GM19023 (cell line): ENCODE measurements around the gene OLIG1.

Experiments used
- ATAC-seq: cut with Tn5 transposase; IDR thresholded peaks from one replicate; pipeline ENCODE4 v1.9.1; 2021; ENCODE audit warnings: mild to moderate bottlenecking, moderate library complexity; ENCODE audit not compliant: unreplicated experiment

OLIG1 gene

DNA sequence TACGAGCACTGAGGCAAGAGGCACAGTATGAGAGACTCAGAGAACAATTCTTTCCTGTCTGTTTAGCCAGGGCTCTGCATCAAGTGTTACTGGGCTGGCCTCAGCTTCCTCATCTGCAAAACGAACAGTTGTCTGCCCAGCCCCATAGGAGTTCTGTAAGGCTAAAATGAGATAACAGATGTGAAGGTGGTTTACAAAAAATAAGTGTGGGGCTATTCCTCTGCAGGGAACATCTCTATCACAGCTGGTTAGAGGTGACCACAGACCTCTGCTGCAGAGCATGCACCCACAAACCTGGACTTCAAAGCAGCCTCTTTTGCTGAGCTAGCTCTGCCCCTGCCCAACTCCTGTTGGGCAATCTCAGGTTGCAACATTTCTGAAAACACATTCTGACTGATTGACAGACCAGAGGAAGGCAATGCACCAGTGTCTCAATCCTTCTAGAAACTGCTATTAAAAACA lies 10.5 kb upstream of the OLIG1 start:
- no peak for ATAC-seq

DNA sequence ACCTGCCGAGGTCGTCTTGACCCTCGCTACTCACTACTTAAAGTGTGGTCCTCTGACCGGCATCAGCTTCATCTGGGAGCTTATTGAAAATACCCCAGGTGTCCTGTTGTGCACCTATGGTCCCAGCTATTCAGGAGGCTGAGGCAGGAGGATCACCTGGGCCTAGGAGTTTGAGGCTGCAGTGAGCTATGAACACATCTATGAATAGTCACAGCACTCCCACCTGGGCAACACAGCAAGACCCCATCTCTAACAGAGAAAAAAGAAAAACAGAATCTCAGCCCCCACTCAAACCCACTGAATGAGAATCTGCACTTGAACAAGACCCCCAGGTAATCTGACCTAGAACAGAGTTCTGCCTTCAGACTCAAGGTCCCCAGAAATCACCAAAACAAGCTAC lies 8.7 kb upstream of the OLIG1 start:
- no peak for ATAC-seq

DNA sequence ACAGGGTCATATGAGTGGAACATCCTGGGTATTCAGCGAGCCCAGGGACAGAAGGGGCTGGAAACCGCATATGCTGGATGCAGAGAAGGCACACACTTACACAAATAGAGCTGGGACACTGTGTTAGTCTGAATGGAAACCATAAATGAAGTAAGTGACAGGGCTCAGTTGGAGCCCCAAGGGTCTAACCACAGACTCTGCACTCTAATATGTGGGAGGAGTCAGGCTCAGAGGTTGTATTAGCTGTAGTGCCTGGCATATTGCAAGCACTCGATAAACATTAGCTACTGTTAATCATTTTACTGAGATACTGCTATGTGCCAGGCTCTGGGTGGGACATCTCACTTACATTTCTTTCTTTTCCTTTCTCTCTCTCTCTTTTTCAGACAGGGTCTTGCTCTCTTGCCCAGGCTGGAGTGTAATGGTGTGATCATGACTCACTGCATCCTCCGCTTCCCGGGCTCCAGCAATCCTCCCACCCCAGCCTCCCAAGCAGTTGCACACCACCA lies 6.5 kb upstream of the OLIG1 start:
- ATAC-seq = no peak

DNA sequence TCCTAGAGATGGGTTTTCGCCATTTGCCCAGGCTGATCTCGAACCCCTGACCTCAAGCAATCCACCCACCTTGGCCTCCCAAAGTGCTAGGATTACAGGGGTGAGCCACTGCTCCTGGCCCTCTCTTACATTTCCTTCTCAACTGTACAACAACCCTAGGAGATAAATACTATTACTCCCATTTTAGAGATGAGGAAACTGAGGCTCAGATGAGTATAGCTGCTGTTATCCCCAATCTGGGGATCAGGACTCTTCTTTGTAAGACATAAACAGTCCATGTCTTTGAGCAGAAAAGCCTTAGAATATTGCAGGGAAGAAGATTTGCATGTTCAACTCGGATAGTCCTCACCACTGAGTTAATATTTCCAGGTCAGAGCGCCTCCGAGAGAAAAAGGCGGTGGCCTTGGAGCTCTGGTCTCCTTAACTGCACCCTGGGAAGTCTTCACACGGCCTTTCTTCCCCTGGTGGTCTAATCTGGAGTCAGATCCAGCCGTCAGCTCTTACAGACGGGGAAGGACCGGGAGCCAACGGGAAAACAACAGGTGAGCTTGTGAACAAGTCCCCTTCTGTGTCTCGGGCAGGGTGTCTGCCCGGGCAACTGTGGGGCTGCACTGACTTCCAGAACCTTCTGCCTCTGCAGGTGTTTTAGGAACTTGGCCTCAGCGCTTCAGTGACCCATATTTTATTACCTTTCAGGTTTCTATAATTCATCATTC lies 5.9 kb upstream of the OLIG1 start:
- ATAC-seq = no peak

DNA sequence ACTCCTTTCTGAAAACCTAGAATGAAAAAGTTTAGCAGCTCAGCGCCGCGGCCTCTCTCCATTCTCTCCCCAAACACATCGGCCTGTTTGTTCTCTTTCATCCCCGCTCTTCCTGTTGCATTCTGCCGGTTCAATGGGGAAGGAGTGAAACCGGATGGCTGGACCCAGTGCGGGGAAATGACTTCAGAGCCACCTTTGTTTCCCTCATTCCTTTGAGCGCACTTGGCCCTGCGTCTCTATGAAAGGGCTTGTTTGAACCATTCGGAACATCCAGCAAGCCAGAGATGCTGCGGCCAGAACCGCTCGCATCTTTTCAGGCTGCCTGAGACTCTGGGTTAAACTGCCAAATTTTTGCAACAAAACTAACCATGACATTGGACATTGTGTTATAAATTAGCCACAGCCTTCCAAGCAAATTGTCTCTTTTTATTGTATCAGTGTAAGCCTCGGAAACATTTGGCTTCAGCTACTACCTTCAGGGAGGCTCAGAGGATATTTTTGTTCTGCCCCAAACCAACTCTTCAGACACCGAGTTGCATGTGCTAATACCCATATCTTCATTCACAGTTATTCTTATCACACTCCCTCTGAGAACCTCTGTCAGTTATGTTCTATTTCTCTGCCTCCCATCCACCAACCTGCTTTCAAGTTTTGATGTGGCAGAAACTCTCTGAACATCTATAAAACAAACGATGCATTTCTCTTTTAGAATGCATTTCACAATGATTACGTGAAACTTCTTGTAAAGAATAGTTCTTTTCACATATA lies 5.1 kb upstream of the OLIG1 start:
- ATAC-seq = no peak

DNA sequence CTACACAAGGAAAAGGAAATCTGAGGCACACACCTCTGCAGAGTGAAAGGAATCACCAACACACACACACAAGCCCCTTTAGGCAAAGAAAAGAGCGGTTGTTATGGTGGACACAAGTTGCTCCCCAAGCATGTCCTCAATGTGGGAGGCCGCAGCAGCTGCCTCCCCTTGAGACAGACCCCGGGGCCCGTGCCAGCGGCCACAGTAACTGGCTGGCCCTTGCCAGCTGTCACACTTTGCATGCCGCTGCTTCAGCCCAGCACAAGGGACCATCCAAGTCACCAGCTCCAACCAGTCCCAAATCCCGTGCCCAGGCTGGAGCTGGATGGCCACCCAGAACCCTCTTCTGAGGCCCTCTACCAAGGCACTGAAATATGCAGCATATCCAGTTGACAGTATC lies 2.9 kb upstream of the OLIG1 start:
- ATAC-seq = no peak

DNA sequence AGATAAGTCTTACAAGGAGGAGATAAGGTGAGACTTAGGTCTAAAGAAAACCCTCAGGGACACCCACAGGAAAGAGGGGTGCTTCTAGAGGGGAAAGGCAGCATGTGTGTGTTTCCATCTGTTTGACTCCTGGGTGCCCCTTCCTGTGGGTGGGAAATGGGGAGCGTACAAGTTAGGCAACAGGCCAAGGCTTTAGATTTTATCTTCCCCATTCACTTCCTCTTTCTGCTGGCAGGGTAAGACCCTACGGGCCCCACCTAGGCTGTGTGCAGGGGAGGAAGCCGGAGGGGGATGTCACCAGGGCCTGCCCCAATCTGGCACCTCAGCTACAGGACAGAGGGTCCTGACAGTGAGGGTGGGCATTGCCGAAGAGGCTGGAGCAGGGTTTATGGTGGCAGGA lies 2.5 kb upstream of the OLIG1 start:
- ATAC-seq = no peak

DNA sequence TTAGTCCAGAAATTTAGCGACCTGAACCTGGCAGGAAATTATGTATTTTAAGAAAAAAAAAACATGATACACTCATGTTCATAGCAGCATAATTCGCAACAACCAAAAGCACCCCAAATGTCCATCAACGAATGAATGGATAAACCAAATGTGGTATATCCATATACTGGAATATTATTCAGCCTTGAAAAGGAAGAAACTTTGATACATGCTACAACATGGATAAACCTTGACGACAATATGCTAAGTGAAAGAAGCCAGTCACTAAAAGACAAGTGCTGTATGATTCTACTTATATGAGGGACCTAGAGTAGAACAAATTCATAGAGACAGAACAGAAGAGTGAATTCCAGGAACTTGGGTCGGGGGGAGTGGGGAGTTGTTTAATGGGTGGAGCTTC lies 698 bp upstream of the OLIG1 start:
- ATAC-seq = no peak

DNA sequence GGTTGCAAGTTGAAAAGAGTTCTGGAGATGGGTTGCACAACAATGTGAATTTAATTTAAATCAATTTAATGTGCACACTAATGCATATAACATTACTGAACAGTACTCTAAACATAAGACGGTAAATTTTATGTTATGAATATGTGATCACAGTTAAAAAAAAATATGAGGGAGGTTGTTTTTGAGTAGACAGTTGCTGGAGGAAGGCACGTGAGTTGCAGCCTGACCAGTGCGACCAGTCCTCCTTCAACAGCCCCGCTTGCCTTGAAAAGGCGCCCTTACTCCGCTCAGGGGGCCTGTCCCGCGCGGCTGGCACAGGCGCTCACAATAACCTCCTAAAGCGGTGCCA lies 322 bp upstream of the OLIG1 start:
- no peak for ATAC-seq

DNA sequence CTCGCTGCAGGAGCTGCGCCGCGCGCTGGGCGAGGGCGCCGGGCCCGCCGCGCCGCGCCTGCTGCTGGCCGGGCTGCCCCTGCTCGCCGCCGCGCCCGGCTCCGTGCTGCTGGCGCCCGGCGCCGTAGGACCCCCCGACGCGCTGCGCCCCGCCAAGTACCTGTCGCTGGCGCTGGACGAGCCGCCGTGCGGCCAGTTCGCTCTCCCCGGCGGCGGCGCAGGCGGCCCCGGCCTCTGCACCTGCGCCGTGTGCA lies 730 bp downstream of the OLIG1 start:
- ATAC-seq = no peak

DNA sequence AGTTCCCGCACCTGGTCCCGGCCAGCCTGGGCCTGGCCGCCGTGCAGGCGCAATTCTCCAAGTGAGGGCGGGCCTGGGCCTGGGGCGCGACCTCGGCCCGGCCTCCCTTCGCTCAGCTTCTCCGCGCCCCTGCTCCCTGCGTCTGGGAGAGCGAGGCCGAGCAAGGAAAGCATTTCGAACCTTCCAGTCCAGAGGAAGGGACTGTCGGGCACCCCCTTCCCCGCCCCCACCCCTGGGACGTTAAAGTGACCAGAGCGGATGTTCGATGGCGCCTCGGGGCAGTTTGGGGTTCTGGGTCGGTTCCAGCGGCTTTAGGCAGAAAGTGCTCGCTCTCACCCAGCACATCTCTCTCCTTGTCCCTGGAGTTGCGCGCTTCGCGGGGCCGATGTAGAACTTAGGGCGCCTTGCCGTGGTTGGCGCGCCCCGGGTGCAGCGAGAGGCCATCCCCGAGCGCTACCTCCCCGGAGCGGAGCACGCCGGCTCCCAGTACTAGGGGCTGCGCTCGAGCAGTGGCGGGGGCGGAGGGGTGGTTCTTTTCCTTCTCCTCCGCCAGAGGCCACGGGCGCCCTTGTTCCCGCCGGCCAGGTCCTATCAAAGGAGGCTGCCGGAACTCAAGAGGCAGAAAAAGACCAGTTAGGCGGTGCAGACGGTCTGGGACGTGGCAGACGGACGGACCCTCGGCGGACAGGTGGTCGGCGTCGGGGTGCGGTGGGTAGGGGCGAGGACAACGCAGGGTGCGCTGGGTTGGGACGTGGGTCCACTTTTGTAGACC lies 1.2 kb downstream of the OLIG1 start:
- no peak for ATAC-seq

DNA sequence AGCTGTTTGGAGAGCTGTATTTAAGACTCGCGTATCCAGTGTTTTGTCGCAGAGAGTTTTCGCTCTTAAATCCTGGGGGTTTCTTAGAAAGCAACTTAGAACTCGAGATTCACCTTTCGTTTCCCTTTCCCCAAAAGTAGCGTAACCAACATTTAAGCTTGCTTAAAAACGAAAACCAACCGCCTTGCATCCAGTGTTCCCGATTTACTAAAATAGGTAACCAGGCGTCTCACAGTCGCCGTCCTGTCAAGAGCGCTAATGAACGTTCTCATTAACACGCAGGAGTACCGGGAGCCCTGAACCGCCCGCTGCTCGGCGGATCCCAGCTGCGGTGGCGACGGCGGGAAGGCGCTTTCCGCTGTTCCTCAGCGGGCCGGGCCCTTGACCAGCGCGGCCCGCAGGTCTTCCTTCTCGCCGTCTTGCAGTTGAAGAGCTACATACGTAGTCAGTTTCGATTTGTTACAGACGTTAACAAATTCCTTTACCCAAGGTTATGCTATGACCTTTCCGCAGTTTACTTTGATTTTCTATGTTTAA lies 1.9 kb downstream of the OLIG1 start:
- no peak for ATAC-seq

DNA sequence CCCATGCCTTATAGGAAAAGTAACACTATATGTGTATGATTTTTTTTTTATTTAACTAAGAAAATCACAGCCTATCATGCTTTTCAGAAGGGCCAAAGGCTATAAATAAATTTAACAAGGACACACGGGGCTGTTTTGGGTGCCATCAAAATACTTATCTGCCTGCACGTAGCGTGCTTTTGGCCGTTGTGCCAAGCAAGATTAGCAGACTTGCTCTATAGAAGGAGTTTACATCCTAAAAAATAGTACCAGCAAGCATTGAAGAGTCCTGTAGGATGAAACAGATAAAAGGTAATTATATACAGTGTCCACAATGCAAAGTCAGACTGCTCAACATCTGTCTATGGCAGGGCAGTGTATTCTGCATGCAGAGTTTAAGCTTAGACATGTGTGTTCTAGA lies 3.7 kb downstream of the OLIG1 start:
- no peak for ATAC-seq

DNA sequence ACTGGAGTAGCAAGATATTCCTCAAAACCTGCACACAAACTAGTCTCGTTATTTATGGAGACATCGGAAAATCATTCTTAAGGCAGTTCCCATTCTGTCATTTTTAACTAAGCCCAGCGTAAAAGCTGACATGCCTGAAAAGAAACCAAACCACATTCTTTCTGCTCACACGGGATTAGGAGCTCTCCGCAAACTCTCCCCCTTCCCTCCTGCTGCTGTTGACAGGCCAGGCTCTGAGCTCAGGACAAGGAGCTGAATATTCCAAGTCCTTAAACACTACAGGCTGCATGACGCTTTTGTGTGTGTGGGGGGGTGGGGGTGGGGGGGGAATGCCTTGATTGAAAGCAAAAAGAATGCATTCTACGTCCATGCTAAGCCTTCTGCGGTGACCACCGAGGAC lies 5.2 kb downstream of the OLIG1 start:
- no peak for ATAC-seq

DNA sequence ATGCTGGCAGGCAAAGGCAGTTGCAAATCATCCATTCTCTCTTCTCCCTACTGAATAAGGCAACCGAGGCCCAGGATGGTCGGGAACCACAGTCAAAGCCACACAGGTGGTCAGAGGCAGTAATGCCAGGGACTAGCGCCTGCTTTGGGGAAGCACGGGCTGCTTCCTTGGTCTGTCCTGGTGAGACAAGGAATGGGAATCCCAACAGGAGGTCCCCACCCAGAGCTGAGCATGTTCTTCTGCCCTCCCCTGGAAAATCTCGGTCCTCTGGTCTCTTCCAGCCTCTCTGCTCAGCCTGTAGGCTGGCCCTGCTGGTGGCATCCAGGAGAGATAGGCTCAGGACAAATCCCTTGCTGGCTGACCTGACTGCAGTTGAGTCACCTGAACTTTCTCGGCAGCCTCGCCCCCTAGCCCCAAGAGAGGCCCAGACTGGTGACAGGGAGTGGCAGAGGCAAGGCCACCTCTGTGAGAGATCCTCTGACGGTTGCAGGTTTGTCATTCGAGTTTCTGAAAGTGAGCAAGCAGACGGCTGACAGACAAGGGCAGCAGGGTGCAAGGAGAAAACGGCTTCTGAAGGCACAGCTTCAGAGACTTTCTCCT lies 5.8 kb downstream of the OLIG1 start:
- no peak for ATAC-seq

DNA sequence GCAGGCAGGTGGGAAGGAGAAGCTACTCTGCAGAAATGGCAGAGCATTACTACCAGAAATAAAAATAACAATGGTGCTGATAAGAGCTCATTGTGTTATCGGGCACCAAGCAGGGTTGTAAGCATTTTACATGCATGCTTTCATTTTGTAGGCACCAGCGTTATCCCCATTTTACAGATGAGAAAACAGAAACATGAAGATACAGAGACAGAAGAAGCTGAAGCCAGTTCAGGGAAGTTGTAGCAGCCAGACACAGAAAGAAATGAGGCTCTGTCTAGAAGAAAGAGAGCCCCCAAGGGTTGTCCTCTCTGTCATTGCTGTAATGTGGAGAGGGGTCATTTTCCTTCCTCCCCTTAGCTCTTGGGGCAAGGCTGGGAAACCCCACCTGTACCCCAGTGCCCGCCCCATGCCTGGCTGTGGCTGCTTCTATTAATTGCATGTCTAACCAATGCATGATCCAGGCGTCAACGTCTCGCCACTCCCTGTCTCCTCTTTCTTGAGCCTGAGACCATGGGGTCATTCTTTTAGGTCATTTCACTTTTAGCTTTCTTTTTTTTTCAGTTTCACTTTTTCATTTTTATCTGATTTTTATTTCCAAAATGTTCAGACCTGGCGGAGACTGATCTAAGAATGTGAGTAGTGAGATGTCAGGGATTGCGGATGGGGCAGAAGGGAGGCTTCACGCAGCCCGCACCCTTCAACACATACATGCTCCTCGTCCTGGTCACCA lies 6.8 kb downstream of the OLIG1 start:
- ATAC-seq = no peak

DNA sequence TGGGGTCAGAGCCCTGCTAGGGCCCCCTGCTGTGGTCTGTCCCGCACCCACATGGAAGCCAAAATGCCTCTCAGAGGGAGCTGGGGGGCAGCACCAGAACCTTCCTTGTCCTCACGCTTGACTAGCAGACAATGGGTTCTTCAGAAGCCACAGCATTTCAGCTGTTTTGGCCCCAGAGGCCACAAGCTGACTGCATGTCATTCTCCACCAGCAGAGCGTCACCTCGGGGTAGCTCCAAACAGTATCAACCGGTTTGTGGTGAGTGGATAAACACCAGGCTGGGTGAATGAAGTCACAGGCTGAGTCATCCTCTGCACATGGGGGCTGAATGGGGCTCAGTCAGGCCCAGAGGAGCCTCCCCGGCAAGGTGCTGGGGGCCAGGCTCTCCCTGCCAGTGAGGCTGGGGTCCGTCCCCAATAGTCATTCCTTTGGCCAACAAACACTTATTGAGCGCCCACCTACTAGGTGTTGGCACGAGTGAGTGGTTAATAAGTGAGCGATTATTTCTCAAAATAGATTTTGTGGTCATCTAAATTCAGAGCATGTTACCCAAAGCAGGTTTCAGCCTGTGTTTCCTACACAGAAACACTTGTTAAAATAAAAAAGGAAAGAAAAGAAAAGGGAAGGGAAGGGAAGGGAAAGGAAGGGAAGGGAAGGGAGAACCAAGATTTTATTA lies 9.1 kb downstream of the OLIG1 start:
- ATAC-seq = peak; percentile 96

DNA sequence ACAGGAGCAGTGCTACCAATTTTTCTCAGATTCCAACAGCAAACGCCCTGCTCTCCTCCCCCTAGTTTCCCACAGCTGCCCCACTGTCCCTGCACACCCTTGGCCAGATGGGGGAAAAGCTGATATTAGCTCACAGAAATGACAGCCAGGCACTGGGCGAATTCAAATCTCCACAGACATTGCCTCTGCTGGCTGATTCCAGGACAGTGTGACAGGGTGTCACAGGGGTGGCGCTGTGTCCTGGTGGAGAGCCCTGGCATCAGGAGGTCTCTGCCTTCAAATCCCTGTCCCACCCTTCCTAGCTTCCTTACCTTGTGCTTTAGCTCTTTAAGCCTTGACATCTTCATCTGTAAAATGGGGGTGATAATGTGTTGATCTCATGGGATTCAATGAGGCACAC lies 10.4 kb downstream of the OLIG1 start:
- ATAC-seq = no peak

DNA sequence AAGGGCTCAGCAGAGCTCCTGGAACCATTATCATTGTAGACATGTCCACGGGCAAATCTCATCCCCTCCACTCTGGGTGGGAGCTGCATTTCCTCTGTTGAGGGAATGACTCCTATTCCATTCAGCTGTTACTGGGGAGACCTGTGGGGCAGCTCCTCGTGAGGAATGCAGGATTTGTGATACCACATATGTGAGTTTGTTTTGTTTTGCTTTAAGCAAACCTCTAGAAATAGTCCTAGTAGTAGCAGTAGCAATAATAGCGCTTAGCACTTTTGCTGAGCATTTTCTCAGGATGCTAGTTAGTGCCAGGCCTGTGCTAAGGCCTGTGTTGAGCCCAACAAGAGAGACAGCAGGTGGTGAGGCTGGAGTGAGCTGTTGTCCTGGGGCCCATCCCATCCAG lies 10.8 kb downstream of the OLIG1 start:
- ATAC-seq = no peak

DNA sequence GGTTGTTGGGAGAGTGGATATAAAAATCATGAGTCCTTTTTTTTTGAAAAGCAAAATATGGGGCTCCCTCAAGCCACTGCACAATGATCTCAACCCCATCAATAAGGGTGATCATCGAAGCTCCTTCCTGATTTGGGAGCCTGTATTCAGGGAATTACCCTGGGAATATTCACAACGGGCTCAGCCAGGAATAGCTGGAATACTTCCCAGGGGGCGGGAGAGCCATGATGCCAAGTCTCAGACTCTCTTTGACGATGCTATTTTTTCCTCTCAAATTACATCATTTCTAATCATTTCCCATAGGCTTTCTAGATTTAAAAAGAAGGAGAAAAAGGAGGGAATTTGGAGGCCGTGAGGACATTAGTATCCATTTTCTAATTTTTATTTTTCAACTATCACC lies 18.4 kb downstream of the OLIG1 start:
- ATAC-seq = no peak
